B cell (primary cell): ENCODE results near the gene CACNA1F. TPM values are rescaled to one million over a fixed set of nuclear protein-coding genes. Genes with fewer than 3 reads are reported as not detected.

ENCODE experiments used
- ATAC-seq: fragments of 200-7000 bp; cut with Tn5 transposase; one replicate; pipeline ENCODE4 v1.10.0; 2021; ENCODE audit warnings: low read depth, mild to moderate bottlenecking, moderate number of reproducible peaks, moderate library complexity
- CTCF ChIA-PET: fragments of 350-600 bp; sonication (Branson Sonifier 250); formaldehyde crosslinking; loops from one replicate; lab custom pipeline; 2021; ENCODE audit warnings: antibody characterized with exemption, inconsistent platforms; lab: Charles Lee
- POLR2A ChIA-PET: fragments of 350-600 bp; sonication (Branson Sonifier 250); formaldehyde crosslinking; loops from one replicate; lab custom pipeline; 2021; ENCODE audit warnings: antibody characterized with exemption; lab: Charles Lee
- DNase-seq: peaks from one replicate; pipeline ENCODE4 v3.0.0; 2013
- H2AFZ ChIP-seq: 2 replicates; pipeline ENCODE4 v1.6.1; 2012; ENCODE audit warnings: mild to moderate bottlenecking, low read depth, low read length; ENCODE audit not compliant: insufficient read depth, poor library complexity, severe bottlenecking
- H3K27ac ChIP-seq, 2 donors: 1 replicate in 1 of 2; 2 replicates in 1 of 2; pipeline ENCODE4 v1.5.1; 2012 to 2013; ENCODE audit warnings: low read length in 2 of 2, mild to moderate bottlenecking in 2 of 2, moderate library complexity in 1 of 2
- H3K27me3 ChIP-seq, 4 experiments: fragments of 200-600 bp in 1 of 4; sonication (generic) in 1 of 4; replicated peaks in 1 of 4; 1 replicate in 2 of 4; 2 replicates in 2 of 4; pipeline versions ENCODE4 v1.6.1 to v1.7.0; 2013 to 2016; ENCODE audit warnings: low read length in 3 of 4, mild to moderate bottlenecking in 2 of 4, mixed read lengths in 1 of 4, moderate library complexity in 1 of 4; ENCODE audit not compliant: insufficient read depth in 4 of 4, control insufficient read depth in 3 of 4; ENCODE audit errors: control extremely low read depth in 1 of 4
- H3K36me3 ChIP-seq, 2 experiments: replicated peaks in 1 of 2; 1 replicate in 1 of 2; 2 replicates in 1 of 2; pipeline versions ENCODE4 v1.6.1 to v1.7.1; 2013; ENCODE audit warnings: low read length in 1 of 2; ENCODE audit not compliant: insufficient read depth in 2 of 2, control insufficient read depth in 1 of 2; ENCODE audit errors: control extremely low read depth in 1 of 2, extremely low read depth in 1 of 2
- H3K4me1 ChIP-seq, 2 donors: fragments of 200-600 bp in 1 of 2; sonication (generic) in 1 of 2; 1 replicate in 1 of 2; 2 replicates in 1 of 2; pipeline versions ENCODE4 v1.5.1 to v1.6.1; 2013 to 2017; ENCODE audit warnings: low read length in 2 of 2; ENCODE audit not compliant: control insufficient read depth in 2 of 2, insufficient read depth in 2 of 2
- H3K4me2 ChIP-seq: replicated peaks from 2 replicates; pipeline ENCODE3; 2012; ENCODE audit warnings: mild to moderate bottlenecking, low read depth, low read length; ENCODE audit not compliant: poor library complexity, severe bottlenecking
- H3K4me3 ChIP-seq, 5 experiments: fragments of 200-600 bp in 1 of 5; sonication (generic) in 1 of 5; 1 replicate in 3 of 5; 2 replicates in 2 of 5; pipeline versions ENCODE4 v1.5.1 to v1.7.0; 2011 to 2016; ENCODE audit warnings: low read length in 4 of 5, mild to moderate bottlenecking in 4 of 5, low read depth in 2 of 5, control low read depth in 1 of 5, moderate library complexity in 1 of 5; ENCODE audit not compliant: insufficient read depth in 1 of 5; ENCODE audit errors: control extremely low read depth in 1 of 5, extremely low read depth in 1 of 5
- H3K79me2 ChIP-seq: fragments of 200-600 bp; sonication (generic); one replicate; pipeline ENCODE4 v1.6.0; 2016; ENCODE audit warnings: low read length; ENCODE audit not compliant: control insufficient read depth, insufficient read depth
- H3K9ac ChIP-seq: fragments of 200-600 bp; sonication (generic); 2 replicates; pipeline ENCODE4 v1.6.1; 2017; ENCODE audit warnings: mild to moderate bottlenecking, low read length, moderate library complexity
- H3K9me3 ChIP-seq, 3 donors: one replicate each; pipeline versions ENCODE4 v1.6.1 to v1.7.1; 2013; ENCODE audit warnings: low read length in 2 of 3; ENCODE audit not compliant: control insufficient read depth in 2 of 3, insufficient read depth in 1 of 3; ENCODE audit errors: control extremely low read depth in 1 of 3
- H4K20me1 ChIP-seq: 2 replicates; pipeline ENCODE4 v1.6.0; 2012; ENCODE audit warnings: mild to moderate bottlenecking, low read length; ENCODE audit not compliant: insufficient read depth, control insufficient read depth, poor library complexity, severe bottlenecking
- H3K27ac Mint-ChIP-seq: one replicate; pipeline ENCODE4 v1.8.0; 2021; ENCODE audit warnings: mixed read lengths
- H3K27me3 Mint-ChIP-seq: one replicate; pipeline ENCODE4 v1.8.0; 2021; ENCODE audit warnings: mixed read lengths
- H3K4me1 Mint-ChIP-seq: one replicate; pipeline ENCODE4 v1.8.0; 2021; ENCODE audit warnings: mixed read lengths
- H3K4me3 Mint-ChIP-seq: one replicate; pipeline ENCODE4 v1.8.0; 2021; ENCODE audit warnings: mixed read lengths
- H3K9me3 Mint-ChIP-seq: one replicate; pipeline ENCODE4 v1.8.0; 2022; ENCODE audit warnings: mixed read lengths; ENCODE audit not compliant: insufficient read depth
- CTCF ChIP-seq: fragments of 200-600 bp; IDR thresholded peaks from one replicate; pipeline ENCODE4 v1.8.0; 2022; ENCODE audit warnings: antibody characterized with exemption, mild to moderate bottlenecking
- EZH2 ChIP-seq: IDR thresholded peaks from 2 replicates; pipeline ENCODE4 v1.6.1; 2012; ENCODE audit warnings: borderline replicate concordance, low read depth, mild to moderate bottlenecking, moderate library complexity, low read length; ENCODE audit not compliant: insufficient read depth, poor library complexity, severe bottlenecking
- WGBS: methylation state at CpG from one replicate; pipeline ENCODE4 v1.1.5; 2013; ENCODE audit warnings: missing lambda C conversion rate; ENCODE audit not compliant: insufficient coverage; 5-methylcytosine and 5-hydroxymethylcytosine counted together
- intact Hi-C: fragments of 100-400 bp; cut with micrococcal nuclease; formaldehyde crosslinking; loops from one replicate; pipeline ENCODE4 v1.10.0; 2022
- polyA plus RNA-seq: library from polyadenylated mRNA; depleted of rRNA; stranded (reverse); fragments of >200 nt; gene quantifications from 2 replicates; pipeline ENCODE4 v1.2.3, GENCODE V29; 2012
- total RNA-seq, 2 donors: library from RNA; stranded (reverse); fragments of 120-200 nt in 1 of 2; gene quantifications; 1 replicate in 1 of 2; 2 replicates in 1 of 2; pipeline versions ENCODE4 v1.2.3 to v1.2.4, GENCODE V29; 2013 to 2022

The CACNA1F gene
- total and polyA plus RNA-seq, 2 donors (not counting 1 experiment from before 2014, with no cell fraction given), result 6.7 to 9.3 TPM

DNA sequence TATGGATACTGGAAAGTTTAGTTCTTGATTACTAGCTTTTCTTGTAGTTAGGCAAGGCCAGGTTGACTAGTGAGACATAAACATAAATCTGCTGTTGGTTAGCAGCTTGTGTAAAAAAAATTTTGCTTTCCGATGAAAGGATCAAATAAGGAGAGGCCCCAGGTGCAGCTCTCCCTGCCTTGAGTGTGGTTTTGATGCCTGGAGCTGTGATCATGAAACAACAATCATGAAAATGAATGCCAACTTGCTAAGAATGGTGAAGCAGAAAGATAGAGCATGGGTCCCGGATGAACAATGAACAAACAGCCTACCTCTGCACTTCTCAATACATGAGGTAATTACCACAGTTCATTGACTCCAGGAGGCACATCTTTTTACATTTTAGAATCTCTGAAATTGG, 18.7 kb downstream of the CACNA1F start:
- no CpG with 5 or more reads among the region's 2 CpGs for WGBS
- no peaks in the 10 kb centered on the region for H3K27me3 ChIP-seq
- Mint-ChIP-seq H3K27me3 (no peaks in the 10 kb centered on the region), H3K4me1 (no peaks in the 10 kb centered on the region), H3K9me3 (no peaks in the 10 kb centered on the region), H3K27ac (no peak overlapping the region), H3K4me3 (no peak overlapping the region)
- no peak overlapping the region for H2AFZ ChIP-seq
- H3K9ac ChIP-seq, result no peak overlapping the region
- ChIA-PET POLR2A (no interaction called here), CTCF (no interaction called here)
- no peaks in the 10 kb centered on the region for H3K4me1 ChIP-seq
- no peak overlapping the region for H3K4me3 ChIP-seq
- no peaks in the 10 kb centered on the region for H3K36me3 ChIP-seq
- no peak for TF ChIP-seq CTCF
- no peak for TF ChIP-seq EZH2
- no peaks in the 10 kb centered on the region for H3K79me2 ChIP-seq
- intact Hi-C loops, result no loop called here
- DNase-seq (no peak), ATAC-seq (no peak)
- H3K9me3 ChIP-seq, result no peaks in the 10 kb centered on the region
- no peak overlapping the region for H3K4me2 ChIP-seq
- H3K27ac ChIP-seq, result no peak overlapping the region
- no peaks in the 10 kb centered on the region for H4K20me1 ChIP-seq

DNA sequence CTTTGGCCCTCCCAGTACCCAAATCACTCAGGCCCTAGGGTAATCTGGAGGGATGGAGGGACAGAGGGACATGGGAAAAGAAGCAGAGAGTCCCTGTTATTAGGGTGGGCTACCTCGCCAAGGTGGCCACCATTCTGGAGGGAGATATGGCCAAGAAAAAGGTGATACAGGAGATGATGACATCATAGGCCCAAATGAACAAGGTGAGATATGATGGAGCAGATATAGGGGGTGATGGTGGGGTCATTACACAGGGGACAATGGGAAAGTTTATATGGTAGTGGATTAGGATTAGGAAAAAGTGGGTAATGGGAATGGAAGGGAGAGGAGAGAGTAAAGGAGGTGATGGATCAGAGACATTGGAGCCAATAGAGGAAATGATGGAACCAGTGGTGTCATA, 20.3 kb downstream of the CACNA1F start:
- DNase-seq (no peak), ATAC-seq (no peak)
- H4K20me1 ChIP-seq, result no peaks in the 10 kb centered on the region
- H3K4me3 ChIP-seq, result no peak overlapping the region
- H3K4me1 ChIP-seq, result no peaks in the 10 kb centered on the region
- POLR2A ChIA-PET, result no interaction called here
- no peak for TF ChIP-seq CTCF
- no peak for TF ChIP-seq EZH2
- H3K27ac Mint-ChIP-seq, result no peak overlapping the region
- CTCF ChIA-PET, result no interaction called here
- H3K4me2 ChIP-seq, result no peak overlapping the region
- no peaks in the 10 kb centered on the region for H3K4me1 Mint-ChIP-seq
- no peaks in the 10 kb centered on the region for H3K9me3 Mint-ChIP-seq
- H3K4me3 Mint-ChIP-seq, result no peak overlapping the region
- 80% methylated on average over 1 of the region's 1 CpG for WGBS
- no peaks in the 10 kb centered on the region for H3K9me3 ChIP-seq
- H3K9ac ChIP-seq, result no peak overlapping the region
- H3K36me3 ChIP-seq, result no peaks in the 10 kb centered on the region
- H2AFZ ChIP-seq, result no peak overlapping the region
- no peaks in the 10 kb centered on the region for H3K27me3 ChIP-seq
- intact Hi-C loops, result no loop called here
- H3K27ac ChIP-seq, result no peak overlapping the region
- no peaks in the 10 kb centered on the region for H3K79me2 ChIP-seq
- no peaks in the 10 kb centered on the region for H3K27me3 Mint-ChIP-seq
